ENCODE measurements around the gene NTN5.

- TF ChIP-seq ZNF274 (IDR thresholded peaks at IDR 0.05; ENCODE audit: low read depth, low read length), result no peak
- no peak for TF ChIP-seq SUZ12 (IDR thresholded peaks at IDR 0.05; ENCODE audit: extremely low read depth, insufficient read depth, insufficient read length)
Observed at GRCh38 chr19:48614436-48615230, 58.2 kb downstream of the NTN5 start, which contains the start of gene FAM83E.

Measured in NT2/D1 (cell line).